Stimulated activated CD8-positive, alpha-beta memory T cell treated with anti-CD3 and anti-CD28 coated beads, Interleukin-4, amount 100 ng/mL, for 48 hours (primary cell): ENCODE measurements around the gene FAM120A.

Experiments used
- DNase-seq: peaks from one replicate; pipeline ENCODE4 v3.0.0-alpha.2; 2020

Gene FAM120A

DNA sequence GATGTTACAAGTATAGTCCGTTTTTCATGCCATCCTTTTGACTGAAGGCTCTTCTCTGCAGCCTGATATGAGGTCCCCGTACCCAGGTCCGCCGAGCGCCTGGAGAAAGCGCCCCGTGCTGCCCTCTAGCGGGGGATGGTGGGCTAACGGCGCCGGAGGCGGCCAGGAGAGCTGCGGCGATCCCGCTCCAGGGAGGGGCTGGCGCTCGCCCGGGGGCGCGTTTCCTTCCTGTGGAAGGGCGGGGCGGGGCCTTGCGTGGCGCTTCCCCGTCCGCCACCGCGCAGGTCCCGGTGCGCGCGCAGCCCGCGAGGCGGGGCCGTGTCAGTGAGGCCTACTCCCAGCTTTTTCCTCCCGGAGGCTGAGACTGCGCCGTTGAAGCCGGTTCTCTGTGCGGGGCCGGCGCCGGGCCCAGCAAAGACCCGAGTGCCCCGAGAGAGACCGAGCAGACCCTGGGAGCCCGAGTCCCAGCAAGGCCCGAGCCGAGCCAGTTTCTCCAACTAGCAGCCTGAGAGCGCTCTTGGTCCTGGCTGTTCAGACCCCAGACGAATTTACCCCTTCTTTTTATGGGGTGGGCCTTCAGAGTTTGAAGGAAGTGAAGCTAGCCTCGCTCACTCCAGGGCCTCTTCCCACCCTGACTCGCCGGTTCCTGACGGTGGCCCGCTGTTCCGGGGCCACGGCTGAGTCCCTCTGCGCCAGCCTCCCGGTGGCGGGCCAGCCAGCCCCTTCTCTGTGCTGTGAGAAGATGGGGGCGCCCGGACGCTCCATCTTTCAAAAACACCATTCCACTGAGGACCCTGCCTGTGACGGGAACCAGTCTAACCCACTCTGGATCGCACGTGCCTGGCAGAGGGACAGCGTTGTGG, 115.2 kb downstream of the FAM120A start:
- peak; percentile 100 for DNase-seq

- peak; percentile 35 for DNase-seq
These were observed 115.9 kb downstream of the FAM120A start for GRCh38 chr9:93567271-93567959.

GRCh38 chr9:93568169-93568568, 116.7 kb downstream of the FAM120A start:
- DNase-seq = no peak

- no peak for DNase-seq
These were observed 118.2 kb downstream of the FAM120A start for GRCh38 chr9:93569621-93570174.

DNA sequence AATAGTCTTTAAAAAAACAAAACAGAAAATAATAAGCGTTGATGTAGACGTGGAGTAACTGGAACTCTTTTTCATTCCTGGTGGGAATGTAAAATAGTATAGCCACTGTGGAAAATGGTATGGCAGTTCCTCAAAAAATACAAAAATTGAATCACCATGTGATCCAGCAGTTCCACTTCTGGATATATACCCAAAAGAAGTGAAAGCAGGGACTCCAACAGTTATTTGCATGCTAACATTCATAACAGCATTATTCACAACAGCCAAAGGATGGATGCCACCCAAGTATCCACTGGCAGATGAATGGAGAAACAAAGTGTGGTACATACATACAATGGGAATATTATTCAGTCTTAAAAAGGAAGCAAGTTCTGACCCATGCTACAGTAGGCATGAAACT, 120.7 kb downstream of the FAM120A start:
- DNase-seq = no peak

- DNase-seq = peak; percentile 21
These were observed 121.4 kb downstream of the FAM120A start for GRCh38 chr9:93572636-93573515.

GRCh38 chr9:93573516-93573828, 122.0 kb downstream of the FAM120A start:
- peak; percentile 13 for DNase-seq

GRCh38 chr9:93574091-93574899, 122.8 kb downstream of the FAM120A start:
- DNase-seq = peak; percentile 20

- peak; percentile 22 for DNase-seq
These were observed 123.7 kb downstream of the FAM120A start for GRCh38 chr9:93574900-93575795.

DNA sequence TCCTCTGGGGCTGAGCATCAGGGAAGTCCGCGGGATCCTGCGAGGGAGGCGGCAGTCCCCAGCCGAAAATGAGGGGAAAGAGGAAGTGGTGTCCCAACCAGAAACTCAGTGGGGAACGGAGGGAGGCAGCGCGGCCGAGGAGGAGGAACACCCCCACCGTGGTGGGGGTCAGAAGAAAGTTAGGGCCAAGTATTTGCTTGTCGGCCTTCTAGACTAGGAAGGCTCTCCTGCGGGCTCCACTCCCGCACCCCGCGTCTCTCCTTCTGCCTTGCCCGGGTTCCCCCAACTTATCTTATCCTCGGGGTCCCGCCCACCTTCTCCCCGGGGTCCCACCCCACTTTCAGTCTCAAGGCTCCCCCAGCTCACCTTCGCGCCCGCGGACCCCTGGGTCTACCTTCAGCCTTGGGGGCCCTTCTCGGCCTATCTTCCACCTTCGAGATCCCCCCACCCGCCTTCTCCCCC, 124.3 kb downstream of the FAM120A start:
- DNase-seq = peak; percentile 74

DNA sequence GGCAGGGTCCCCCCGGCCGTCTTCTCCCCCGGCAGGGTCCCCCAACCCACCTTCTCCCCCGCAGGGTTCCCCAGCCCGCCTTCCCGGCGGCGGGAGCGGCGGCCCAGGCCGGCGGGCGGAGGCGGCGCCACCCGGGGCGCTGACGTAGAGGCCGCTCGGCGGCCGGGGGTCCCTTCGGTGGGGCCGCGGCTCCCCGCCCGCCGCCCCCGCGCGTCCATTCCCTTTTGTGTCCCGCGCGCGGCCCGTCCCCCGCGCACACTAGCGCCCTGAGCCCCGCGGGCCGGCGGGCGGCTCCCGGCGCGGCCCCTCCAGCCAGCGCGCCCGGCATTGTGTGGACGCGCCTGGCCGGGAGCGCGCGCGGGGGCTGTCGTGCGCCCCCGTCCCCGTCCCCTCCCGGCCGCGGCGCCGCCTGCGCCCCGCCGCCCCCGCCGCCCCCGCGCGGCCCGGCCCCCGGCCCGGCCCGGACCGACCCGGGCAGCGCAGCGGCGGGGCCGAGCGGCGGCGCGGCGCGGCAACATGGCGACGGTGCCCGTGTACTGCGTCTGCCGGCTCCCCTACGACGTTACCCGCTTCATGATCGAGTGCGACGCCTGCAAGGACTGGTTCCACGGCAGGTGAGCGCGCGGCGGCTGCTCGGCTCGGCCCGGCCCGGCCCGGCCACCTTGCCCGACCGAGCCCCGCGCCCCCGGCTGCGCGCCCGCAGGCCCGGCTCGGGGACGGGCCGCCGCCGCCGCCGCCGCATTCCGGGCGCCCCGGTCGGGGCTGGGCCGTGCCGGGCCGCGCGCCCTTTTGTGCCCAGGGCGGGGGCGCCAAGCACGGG, 125.0 kb downstream of the FAM120A start, which contains the start of gene PHF2:
Gene PHF2 (plus strand): TSS at position 327 of the 820 bp plus-strand sequence. CDS start 190 bp downstream, at position 517.
- peak; percentile 37 for DNase-seq

DNA sequence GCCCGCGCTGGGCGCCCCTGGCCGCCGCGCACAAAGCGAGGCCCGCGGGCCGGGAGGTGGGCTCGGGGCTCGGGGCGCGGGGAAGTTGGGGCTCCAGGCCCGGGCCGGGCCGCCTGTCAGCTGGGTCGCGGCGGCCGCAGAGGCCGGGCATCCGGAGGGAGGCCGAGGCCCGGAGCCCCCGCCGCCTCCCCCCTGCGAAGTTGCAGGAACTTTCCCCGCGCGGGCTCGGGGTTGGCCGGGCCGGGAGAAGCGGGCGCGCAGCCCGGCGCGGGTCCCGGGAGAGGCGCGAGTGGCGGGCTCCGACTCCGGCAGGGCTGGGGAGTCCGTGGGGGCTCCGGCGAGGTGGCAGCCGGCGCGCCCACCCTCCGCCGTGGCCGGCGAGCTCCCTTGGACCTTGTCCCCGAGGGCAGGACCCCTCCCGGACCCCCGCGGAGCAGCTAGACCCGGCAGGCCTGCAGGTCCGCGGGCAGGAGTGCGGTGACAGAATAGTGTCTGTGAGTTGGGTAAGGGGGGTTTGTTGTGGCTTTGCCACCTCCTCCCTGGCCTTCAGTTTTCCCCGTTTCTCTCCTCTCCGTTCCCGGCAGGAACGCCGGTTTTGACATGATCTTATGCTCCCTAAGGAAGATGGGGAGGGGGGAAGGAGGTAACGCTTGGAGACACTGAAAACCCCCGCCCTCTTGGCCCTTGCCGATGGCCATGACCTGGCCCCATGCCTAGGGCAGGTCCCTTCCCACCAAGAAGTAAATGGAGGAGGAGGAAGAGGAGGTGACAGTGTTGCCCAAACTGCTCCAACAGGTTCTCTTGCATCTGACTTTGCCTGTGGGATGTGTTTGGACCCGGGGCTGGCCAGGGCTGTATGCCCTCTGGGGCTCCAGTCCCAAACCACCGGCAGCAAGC, 125.8 kb downstream of the FAM120A start:
- DNase-seq = peak; percentile 45

- peak; percentile 24 for DNase-seq
These were observed 126.6 kb downstream of the FAM120A start for GRCh38 chr9:93577975-93578682.

GRCh38 chr9:93578844-93579243, 127.4 kb downstream of the FAM120A start:
- peak; percentile 19 for DNase-seq

GRCh38 chr9:93579711-93580516, 128.4 kb downstream of the FAM120A start:
- DNase-seq = peak; percentile 22

DNA sequence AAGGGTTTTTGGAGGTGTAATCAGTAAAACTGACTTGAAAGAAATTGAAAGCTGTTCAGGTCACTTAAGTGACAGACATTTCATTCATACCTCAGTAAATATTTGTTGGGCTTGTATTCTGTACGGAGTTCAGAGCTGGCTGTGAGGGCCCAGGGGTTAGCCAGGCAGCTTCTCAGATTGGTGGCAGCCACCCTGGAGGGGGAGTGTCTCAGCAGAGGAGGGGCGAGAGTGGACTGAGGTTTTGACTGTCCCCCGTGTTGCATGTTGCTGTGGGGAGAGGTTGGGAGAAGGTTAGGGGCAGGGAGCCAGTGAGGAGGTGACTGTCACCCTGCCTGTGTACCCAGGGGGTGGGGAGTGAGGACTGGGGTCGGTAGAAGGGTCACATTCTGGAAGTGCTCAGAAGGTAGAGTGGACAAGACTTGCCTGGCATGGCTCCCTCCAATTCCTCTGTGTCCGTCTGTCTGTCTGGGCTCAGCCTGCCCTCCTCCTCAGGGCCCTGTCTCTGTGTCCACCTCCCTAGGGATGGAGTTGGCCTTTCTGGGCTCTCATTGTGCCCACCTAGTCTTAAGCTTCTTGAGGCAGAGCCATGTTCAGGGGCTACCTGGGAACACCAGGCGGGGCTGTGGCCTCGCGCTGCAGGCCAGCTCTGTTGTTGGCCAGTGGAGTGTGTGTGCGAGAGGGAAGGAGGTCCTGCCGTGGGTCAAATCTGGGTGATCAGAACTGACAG, 129.3 kb downstream of the FAM120A start:
- peak; percentile 15 for DNase-seq
